HEK293 (cell line): ENCODE results near the gene KCNB1.

Experiments
- CTCF ChIA-PET: fragments of 350-600 bp; formaldehyde crosslinking; extraction: SDS; loops from one replicate; lab custom pipeline; 2021; ENCODE audit warnings: antibody characterized with exemption; lab: Yijun Ruan, JAX
- POLR2A ChIA-PET: fragments of 300-600 bp; formaldehyde crosslinking; extraction: SDS; loops from one replicate; lab custom pipeline; 2020; ENCODE audit warnings: antibody characterized with exemption, inconsistent platforms; lab: Yijun Ruan, JAX
- H3K27ac ChIP-seq: fragments of 200-500 bp; sonication (Bioruptor generic); 2 replicates; pipeline ENCODE4 v1.5.1; 2014; ENCODE audit warnings: low read depth, low read length, control low read depth, inconsistent platforms; ENCODE audit errors: extremely low read depth
- H3K36me3 ChIP-seq, 2 experiments: fragments of 200-500 bp in 1 of 2; sonication (Bioruptor generic) in 1 of 2; 1 replicate in 1 of 2; 2 replicates in 1 of 2; pipeline ENCODE4 v1.5.1; 2014 to 2017; ENCODE audit warnings: inconsistent platforms in 2 of 2, low read length in 2 of 2; ENCODE audit not compliant: control insufficient read depth in 2 of 2, insufficient read depth in 1 of 2
- H3K4me1 ChIP-seq: fragments of 200-500 bp; sonication (Bioruptor generic); 2 replicates; pipeline ENCODE4 v1.5.1; 2014; ENCODE audit warnings: mild to moderate bottlenecking, low read length, inconsistent platforms; ENCODE audit not compliant: control insufficient read depth, insufficient read depth
- H3K4me3 ChIP-seq: 2 replicates; pipeline ENCODE4 v1.5.1; 2011; ENCODE audit warnings: low read depth, mild to moderate bottlenecking, control low read depth, low read length, moderate library complexity
- H3K9me3 ChIP-seq: fragments of 200-500 bp; sonication (Bioruptor generic); 2 replicates; pipeline ENCODE4 v1.5.1; 2014; ENCODE audit warnings: low read depth, low read length, inconsistent platforms; ENCODE audit not compliant: control insufficient read depth, insufficient read depth
- EGR2 ChIP-seq: fragments of 450-650 bp; formaldehyde crosslinking; IDR thresholded peaks from 2 replicates; pipeline ENCODE4 v1.5.1; 2016; ENCODE audit warnings: low read depth, missing biosample characterization, missing genetic modification characterization
- PBX3 ChIP-seq: sonication (generic); formaldehyde crosslinking; IDR thresholded peaks from 2 replicates; pipeline ENCODE4 v1.8.1; 2022; ENCODE audit warnings: mild to moderate bottlenecking, moderate library complexity, missing genetic modification reagents
- ZBTB11 ChIP-seq: fragments of 450-650 bp; formaldehyde crosslinking; conservative IDR thresholded peaks from 2 replicates; pipeline ENCODE4 v1.5.1; 2016; ENCODE audit warnings: low read depth, missing biosample characterization, missing genetic modification characterization
- ZBTB17 ChIP-seq: fragments of 450-650 bp; formaldehyde crosslinking; IDR thresholded peaks from 2 replicates; pipeline ENCODE4 v1.5.1; 2016; ENCODE audit warnings: missing biosample characterization, missing genetic modification characterization
- ZBTB8A ChIP-seq: fragments of 450-650 bp; formaldehyde crosslinking; IDR thresholded peaks from 2 replicates; pipeline ENCODE4 v1.5.1; 2016; ENCODE audit warnings: missing biosample characterization, missing genetic modification characterization
- ZNF121 ChIP-seq: fragments of 450-650 bp; formaldehyde crosslinking; IDR thresholded peaks from 2 replicates; pipeline ENCODE4 v1.5.1; 2016; ENCODE audit warnings: missing biosample characterization, missing genetic modification characterization
- ZNF16 ChIP-seq: fragments of 450-650 bp; formaldehyde crosslinking; IDR thresholded peaks from 2 replicates; pipeline ENCODE4 v1.5.1; 2016; ENCODE audit warnings: low read depth, missing biosample characterization, missing genetic modification characterization
- ZNF169 ChIP-seq: fragments of 450-650 bp; formaldehyde crosslinking; IDR thresholded peaks from 2 replicates; pipeline ENCODE4 v1.5.1; 2016; ENCODE audit warnings: missing biosample characterization, missing genetic modification characterization
- ZNF175 ChIP-seq: fragments of 450-650 bp; formaldehyde crosslinking; IDR thresholded peaks from 2 replicates; pipeline ENCODE4 v1.5.1; 2016; ENCODE audit warnings: missing biosample characterization, missing genetic modification characterization
- ZNF223 ChIP-seq: fragments of 450-650 bp; formaldehyde crosslinking; IDR thresholded peaks from 2 replicates; pipeline ENCODE4 v1.5.1; 2016; ENCODE audit warnings: missing biosample characterization, missing genetic modification characterization
- ZNF366 ChIP-seq: fragments of 450-650 bp; formaldehyde crosslinking; conservative IDR thresholded peaks from 2 replicates; pipeline ENCODE4 v1.5.1; 2016; ENCODE audit warnings: missing biosample characterization, missing genetic modification characterization
- ZNF398 ChIP-seq: fragments of 450-650 bp; formaldehyde crosslinking; IDR thresholded peaks from 2 replicates; pipeline ENCODE4 v1.5.1; 2017; ENCODE audit warnings: missing biosample characterization, missing genetic modification characterization
- ZNF426 ChIP-seq: fragments of 450-650 bp; formaldehyde crosslinking; IDR thresholded peaks from 2 replicates; pipeline ENCODE4 v1.5.1; 2017; ENCODE audit warnings: missing biosample characterization, missing genetic modification characterization, mild to moderate bottlenecking, inconsistent platforms, moderate library complexity
- ZNF544 ChIP-seq: fragments of 450-650 bp; formaldehyde crosslinking; IDR thresholded peaks from 2 replicates; pipeline ENCODE4 v1.5.0; 2017; ENCODE audit warnings: missing biosample characterization, missing genetic modification characterization
- ZNF549 ChIP-seq: fragments of 450-650 bp; IDR thresholded peaks from 2 replicates; pipeline ENCODE4 v1.5.1; 2018; ENCODE audit warnings: missing biosample characterization, missing genetic modification characterization, mild to moderate bottlenecking, inconsistent platforms, moderate library complexity
- ZNF555 ChIP-seq: fragments of 450-650 bp; formaldehyde crosslinking; conservative IDR thresholded peaks from 2 replicates; pipeline ENCODE4 v1.5.1; 2017; ENCODE audit warnings: missing biosample characterization, mild to moderate bottlenecking, missing genetic modification characterization, inconsistent platforms
- ZNF571 ChIP-seq: fragments of 450-650 bp; formaldehyde crosslinking; IDR thresholded peaks from 2 replicates; pipeline ENCODE4 v1.5.0; 2017; ENCODE audit warnings: missing biosample characterization, missing genetic modification characterization
- ZNF585B ChIP-seq: fragments of 450-650 bp; formaldehyde crosslinking; IDR thresholded peaks from 2 replicates; pipeline ENCODE4 v1.5.1; 2016; ENCODE audit warnings: missing biosample characterization, missing genetic modification characterization
- ZNF664 ChIP-seq: fragments of 450-650 bp; formaldehyde crosslinking; IDR thresholded peaks from 2 replicates; pipeline ENCODE4 v1.5.1; 2016; ENCODE audit warnings: missing biosample characterization, missing genetic modification characterization
- ZNF670 ChIP-seq: fragments of 450-650 bp; formaldehyde crosslinking; IDR thresholded peaks from 2 replicates; pipeline ENCODE4 v1.5.1; 2016; ENCODE audit warnings: missing biosample characterization, missing genetic modification characterization, low read depth
- ZNF707 ChIP-seq: fragments of 450-650 bp; formaldehyde crosslinking; IDR thresholded peaks from 2 replicates; pipeline ENCODE4 v1.5.1; 2016; ENCODE audit warnings: missing biosample characterization, missing genetic modification characterization
- ZNF777 ChIP-seq: fragments of 450-650 bp; formaldehyde crosslinking; IDR thresholded peaks from 2 replicates; pipeline ENCODE4 v1.5.1; 2017; ENCODE audit warnings: missing biosample characterization, missing genetic modification characterization, borderline replicate concordance
- ZSCAN4 ChIP-seq: fragments of 450-650 bp; formaldehyde crosslinking; IDR thresholded peaks from 2 replicates; pipeline ENCODE4 v1.5.1; 2017; ENCODE audit warnings: missing biosample characterization, missing genetic modification characterization

KCNB1 gene

GRCh38 chr20:49417843-49418555 is 64.5 kb downstream of the KCNB1 start:
- no peaks in the 10 kb centered on the region for H3K36me3 ChIP-seq
- ChIA-PET POLR2A (no interaction called here), CTCF (interaction anchor here (0.6 to 1.5 kb wide), 6 partner anchors 33 to 97 kb away, joined by 3 to 7 read pairs (median 4); no protein-coding TSS in a partner anchor)
- H3K4me3 ChIP-seq, result no peak overlapping the region
- H3K4me1 ChIP-seq, result no peaks in the 10 kb centered on the region
- H3K9me3 ChIP-seq, result no peaks in the 10 kb centered on the region
- H3K27ac ChIP-seq, result no peak overlapping the region
- TF ChIP-seq ZNF707 (tag by site-specific recombination) (no peak), ZNF585B (tag by site-specific recombination) (no peak), ZNF175 (no peak), ZNF398 (no peak), ZNF664 (tag by site-specific recombination) (peak; percentile 58; the same call in 1 of the 2 replicates), ZNF571 (tag by site-specific recombination) (no peak), EGR2 (tag by site-specific recombination) (no peak)

GRCh38 chr20:49415668-49416044 is 66.8 kb downstream of the KCNB1 start:
- H3K27ac ChIP-seq, result no peak overlapping the region
- no peaks in the 10 kb centered on the region for H3K9me3 ChIP-seq
- no peak overlapping the region for H3K4me3 ChIP-seq
- H3K4me1 ChIP-seq, result no peaks in the 10 kb centered on the region
- H3K36me3 ChIP-seq, result no peaks in the 10 kb centered on the region
- peak; percentile 52; the same call in 1 of the 2 replicates for TF ChIP-seq ZNF16 (tag by site-specific recombination)
- TF ChIP-seq ZNF670 (tag by site-specific recombination), result no peak
- TF ChIP-seq ZSCAN4 (tag by site-specific recombination), result no peak
- CTCF ChIA-PET, result interaction anchor here (0.5 to 0.6 kb wide), 2 partner anchors 69 to 125 kb away, joined by 5 read pairs; no protein-coding TSS in a partner anchor
- POLR2A ChIA-PET, result interaction anchor here (0.7 kb wide), 1 partner anchor 9 kb away, joined by 3 read pairs; no protein-coding TSS in a partner anchor

- ChIA-PET POLR2A (no interaction called here), CTCF (interaction anchor here (0.5 to 0.6 kb wide), 4 partner anchors 57 to 125 kb away, joined by 3 to 5 read pairs (median 4); no protein-coding TSS in a partner anchor)
- Histone ChIP-seq H3K36me3 (no peaks in the 10 kb centered on the region), H3K4me1 (no peaks in the 10 kb centered on the region), H3K27ac (no peak overlapping the region), H3K4me3 (no peak overlapping the region), H3K9me3 (no peaks in the 10 kb centered on the region)
- TF ChIP-seq ZNF777 (tag by site-specific recombination) (no peak), PBX3 (no peak), ZNF121 (tag by site-specific recombination) (no peak), ZNF549 (no peak), ZNF366 (tag by site-specific recombination) (no peak), ZNF169 (tag by site-specific recombination) (no peak), ZBTB8A (no peak), ZBTB11 (tag by site-specific recombination) (no peak), ZNF555 (tag by site-specific recombination) (no peak), ZNF426 (tag by site-specific recombination) (no peak), ZNF223 (tag by site-specific recombination) (no peak), ZNF544 (tag by site-specific recombination) (no peak), ZBTB17 (tag by site-specific recombination) (no peak)
Observed at GRCh38 chr20:49415005-49415667, 67.3 kb downstream of the KCNB1 start.
